ENCODE measurements around the gene ENKUR. TPM values are rescaled to one million over a fixed set of nuclear protein-coding genes. Genes with fewer than 3 reads are reported as not detected.

The ENKUR gene
- total and polyA plus RNA-seq, 2 experiments from 2014 or later = 0.11 TPM; not detected in 1

GRCh38 chr10:25038325-25038724 is 22.4 kb upstream of the ENKUR start:
- Histone ChIP-seq H4K20me1 (ENCODE audit: insufficient read depth) (no peaks in the 10 kb centered on the region), H3K4me1 (ENCODE audit: insufficient read depth) (no peaks in the 10 kb centered on the region), H3K27me3 (replicated peaks; ENCODE audit: insufficient read depth) (no peaks in the 10 kb centered on the region), H3K36me3 (ENCODE audit: low read depth) (no peaks in the 10 kb centered on the region), H3K9me3 (ENCODE audit: low read depth) (no peaks in the 10 kb centered on the region), H3F3A (ENCODE audit: insufficient read depth) (no peaks in the 10 kb centered on the region), H3K4me3 (no peak overlapping the region), H3K9ac (no peak overlapping the region), H2AFZ (no peak overlapping the region), H3K9me2 (ENCODE audit: insufficient read depth) (no peaks in the 10 kb centered on the region), H3K4me2 (ENCODE audit: unreplicated experiment) (no peak overlapping the region), H3K27ac (no peak overlapping the region), H3K79me2 (ENCODE audit: insufficient read depth) (no peaks in the 10 kb centered on the region)
- TF ChIP-seq EZH2phosphoT487 (IDR thresholded peaks at IDR 0.05; ENCODE audit: insufficient read depth, low read depth) (no peak), EZH2 (IDR thresholded peaks at IDR 0.05; ENCODE audit: insufficient read depth, poor library complexity, severe bottlenecking) (no peak)
- no peak for DNase-seq
- in situ Hi-C loops (cut with MboI) = no loop called here
- WGBS, 2 experiments (ENCODE audit: low coverage in 1 of 2, low lambda C conversion rate in 2 of 2, missing lambda C conversion rate in 2 of 2) = 78 to 79% methylated on average over 2 of the region's 2 CpGs

GRCh38 chr10:25036381-25036780 is 20.4 kb upstream of the ENKUR start:
- no peak overlapping the region for H3K9ac ChIP-seq
- no peak overlapping the region for H2AFZ ChIP-seq
- no peak overlapping the region for H3K27ac ChIP-seq
- no peaks in the 10 kb centered on the region for H4K20me1 ChIP-seq (ENCODE audit: insufficient read depth)
- WGBS, 2 experiments (ENCODE audit: low coverage in 1 of 2, low lambda C conversion rate in 2 of 2, missing lambda C conversion rate in 2 of 2) = 79 to 81% methylated on average over 3 of the region's 3 CpGs
- no peaks in the 10 kb centered on the region for H3F3A ChIP-seq (ENCODE audit: insufficient read depth)
- H3K9me2 ChIP-seq (ENCODE audit: insufficient read depth) = no peaks in the 10 kb centered on the region
- no peak overlapping the region for H3K4me2 ChIP-seq (ENCODE audit: unreplicated experiment)
- no peaks in the 10 kb centered on the region for H3K9me3 ChIP-seq (ENCODE audit: low read depth)
- in situ Hi-C loops (cut with MboI) = no loop called here
- H3K4me1 ChIP-seq (ENCODE audit: insufficient read depth) = no peaks in the 10 kb centered on the region
- DNase-seq = no peak
- no peak for TF ChIP-seq EZH2 (IDR thresholded peaks at IDR 0.05; ENCODE audit: insufficient read depth, poor library complexity, severe bottlenecking)
- TF ChIP-seq EZH2phosphoT487 (IDR thresholded peaks at IDR 0.05; ENCODE audit: insufficient read depth, low read depth) = no peak
- H3K36me3 ChIP-seq (ENCODE audit: low read depth) = no peaks in the 10 kb centered on the region
- H3K4me3 ChIP-seq = no peak overlapping the region
- no peaks in the 10 kb centered on the region for H3K79me2 ChIP-seq (ENCODE audit: insufficient read depth)
- no peaks in the 10 kb centered on the region for H3K27me3 ChIP-seq (replicated peaks; ENCODE audit: insufficient read depth)

GRCh38 chr10:25029519-25029918 is 13.6 kb upstream of the ENKUR start:
- in situ Hi-C loops (cut with MboI) = no loop called here
- no peaks in the 10 kb centered on the region for H3K9me3 ChIP-seq (ENCODE audit: low read depth)
- no peak overlapping the region for H3K9ac ChIP-seq
- H3K27ac ChIP-seq = no peak overlapping the region
- no peaks in the 10 kb centered on the region for H3K36me3 ChIP-seq (ENCODE audit: low read depth)
- H3K4me1 ChIP-seq (ENCODE audit: insufficient read depth) = peaks cover 18% of the 10 kb centered on the region
- H3K4me3 ChIP-seq = no peak overlapping the region
- H3F3A ChIP-seq (ENCODE audit: insufficient read depth) = peaks cover 12% of the 10 kb centered on the region; the same call in 1 of the 2 replicates
- WGBS, 2 experiments (ENCODE audit: low coverage in 1 of 2, low lambda C conversion rate in 2 of 2, missing lambda C conversion rate in 2 of 2) = 91 to 96% methylated on average over 2 of the region's 2 CpGs
- H3K4me2 ChIP-seq (ENCODE audit: unreplicated experiment) = no peak overlapping the region
- no peak for DNase-seq
- H3K79me2 ChIP-seq (ENCODE audit: insufficient read depth) = no peaks in the 10 kb centered on the region
- no peak overlapping the region for H2AFZ ChIP-seq
- no peaks in the 10 kb centered on the region for H3K9me2 ChIP-seq (ENCODE audit: insufficient read depth)
- TF ChIP-seq EZH2 (IDR thresholded peaks at IDR 0.05; ENCODE audit: insufficient read depth, poor library complexity, severe bottlenecking) (no peak), EZH2phosphoT487 (IDR thresholded peaks at IDR 0.05; ENCODE audit: insufficient read depth, low read depth) (no peak)
- H3K27me3 ChIP-seq (replicated peaks; ENCODE audit: insufficient read depth) = no peaks in the 10 kb centered on the region
- no peaks in the 10 kb centered on the region for H4K20me1 ChIP-seq (ENCODE audit: insufficient read depth)

DNA sequence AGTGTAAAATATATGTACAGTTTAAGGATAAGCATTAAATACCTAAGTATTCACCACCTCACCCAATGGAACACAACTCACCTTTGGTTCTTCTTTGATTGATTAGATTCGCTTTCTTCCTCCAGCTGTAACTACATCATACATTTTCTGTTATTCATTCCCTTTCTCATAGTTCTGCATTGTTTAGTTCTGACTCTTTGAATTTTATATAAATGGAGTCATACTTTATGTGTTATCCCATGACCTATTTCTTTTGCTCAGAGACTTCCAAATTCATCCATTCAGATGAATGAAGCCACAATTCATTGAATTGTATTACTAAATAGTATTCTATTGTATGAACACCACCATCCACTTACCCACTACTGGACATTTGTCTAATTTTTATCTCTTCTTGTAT is 12.8 kb upstream of the ENKUR start:
- Histone ChIP-seq H3K9ac (no peak overlapping the region), H3K9me3 (ENCODE audit: low read depth) (no peaks in the 10 kb centered on the region), H3K4me2 (ENCODE audit: unreplicated experiment) (no peak overlapping the region), H3K4me1 (ENCODE audit: insufficient read depth) (peaks cover 18% of the 10 kb centered on the region), H3K36me3 (ENCODE audit: low read depth) (no peaks in the 10 kb centered on the region), H3K4me3 (no peak overlapping the region), H3K9me2 (ENCODE audit: insufficient read depth) (no peaks in the 10 kb centered on the region), H3K27ac (no peak overlapping the region), H3K79me2 (ENCODE audit: insufficient read depth) (no peaks in the 10 kb centered on the region), H4K20me1 (ENCODE audit: insufficient read depth) (no peaks in the 10 kb centered on the region), H2AFZ (no peak overlapping the region), H3F3A (ENCODE audit: insufficient read depth) (peaks cover 12% of the 10 kb centered on the region; the same call in 1 of the 2 replicates), H3K27me3 (replicated peaks; ENCODE audit: insufficient read depth) (no peaks in the 10 kb centered on the region)
- WGBS, 2 experiments (ENCODE audit: low coverage in 1 of 2, low lambda C conversion rate in 2 of 2, missing lambda C conversion rate in 2 of 2) = 91 to 98% methylated on average over 1 of the region's 1 CpG
- TF ChIP-seq EZH2 (IDR thresholded peaks at IDR 0.05; ENCODE audit: insufficient read depth, poor library complexity, severe bottlenecking) (no peak), EZH2phosphoT487 (IDR thresholded peaks at IDR 0.05; ENCODE audit: insufficient read depth, low read depth) (no peak)
- in situ Hi-C loops (cut with MboI) = no loop called here
- DNase-seq = peak; percentile 54

DNA sequence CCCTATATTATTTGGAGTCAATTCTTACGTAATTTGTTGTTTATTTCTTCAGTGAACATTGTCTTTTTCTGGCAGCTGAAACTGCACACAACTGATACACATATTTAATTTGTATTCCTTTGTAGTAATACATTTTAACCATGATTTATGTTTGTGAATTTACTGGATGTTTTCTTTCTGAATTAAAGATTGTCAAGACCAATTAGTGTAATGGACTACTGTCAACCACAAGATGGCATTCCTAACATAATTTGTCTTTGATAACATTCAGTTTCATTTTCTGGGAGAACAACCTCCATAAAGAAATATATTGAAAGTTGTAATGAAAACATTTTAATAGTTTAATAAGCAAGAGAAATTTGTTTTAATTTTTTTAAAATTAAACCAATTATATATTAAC is 10.5 kb upstream of the ENKUR start:
- H3K27ac ChIP-seq = no peak overlapping the region
- no peaks in the 10 kb centered on the region for H3K79me2 ChIP-seq (ENCODE audit: insufficient read depth)
- H3K9me2 ChIP-seq (ENCODE audit: insufficient read depth) = peaks cover 4% of the 10 kb centered on the region; the same call in 1 of the 2 replicates
- H3K27me3 ChIP-seq (replicated peaks; ENCODE audit: insufficient read depth) = no peaks in the 10 kb centered on the region
- TF ChIP-seq EZH2phosphoT487 (IDR thresholded peaks at IDR 0.05; ENCODE audit: insufficient read depth, low read depth) (0 out of 2 replicates have a peak, but pooled peaks have one; percentile 49), EZH2 (IDR thresholded peaks at IDR 0.05; ENCODE audit: insufficient read depth, poor library complexity, severe bottlenecking) (no peak)
- peaks cover 18% of the 10 kb centered on the region for H3K4me1 ChIP-seq (ENCODE audit: insufficient read depth)
- peak overlapping the region; percentile 1 for H3K4me2 ChIP-seq (ENCODE audit: unreplicated experiment)
- in situ Hi-C loops (cut with MboI) = no loop called here
- no peak overlapping the region for H3K4me3 ChIP-seq
- peaks cover 12% of the 10 kb centered on the region; the same call in 1 of the 2 replicates for H3F3A ChIP-seq (ENCODE audit: insufficient read depth)
- H3K9me3 ChIP-seq (ENCODE audit: low read depth) = no peaks in the 10 kb centered on the region
- no peaks in the 10 kb centered on the region for H4K20me1 ChIP-seq (ENCODE audit: insufficient read depth)
- H3K9ac ChIP-seq = no peak overlapping the region
- no peak for DNase-seq
- no peak overlapping the region for H2AFZ ChIP-seq
- WGBS, 2 experiments (ENCODE audit: low coverage in 1 of 2, low lambda C conversion rate in 2 of 2, missing lambda C conversion rate in 2 of 2) = 61 to 80% methylated on average over 1 of the region's 1 CpG
- H3K36me3 ChIP-seq (ENCODE audit: low read depth) = no peaks in the 10 kb centered on the region
